Muscle of leg (tissue), 11 donors: ENCODE results near the gene RCOR2. TPM values are rescaled to one million over a fixed set of nuclear protein-coding genes. Genes with fewer than 3 reads are reported as not detected.

ENCODE experiments used
- DNase-seq: peaks from one replicate; pipeline ENCODE4 v3.0.0; 2013
- H3K27ac ChIP-seq: one replicate; pipeline ENCODE4 v1.5.1; 2013; ENCODE audit warnings: mild to moderate bottlenecking, low read length, control low read depth
- H3K27me3 ChIP-seq: one replicate; pipeline ENCODE4 v1.6.1; 2013; ENCODE audit warnings: low read length; ENCODE audit not compliant: control insufficient read depth, insufficient read depth
- H3K36me3 ChIP-seq: one replicate; pipeline ENCODE4 v1.6.1; 2013; ENCODE audit warnings: low read length; ENCODE audit not compliant: control insufficient read depth, insufficient read depth
- H3K4me1 ChIP-seq: one replicate; pipeline ENCODE4 v1.6.1; 2013; ENCODE audit warnings: low read length; ENCODE audit not compliant: control insufficient read depth, insufficient read depth
- H3K4me3 ChIP-seq: one replicate; pipeline ENCODE4 v1.5.1; 2013; ENCODE audit warnings: low read length, control low read depth
- H3K9me3 ChIP-seq: replicated peaks from 2 replicates; pipeline ENCODE4 v1.6.1; 2013; ENCODE audit warnings: low read depth, low read length; ENCODE audit not compliant: control insufficient read depth
- WGBS: methylation state at CpG from one replicate; pipeline ENCODE4 v1.1.5; 2013; ENCODE audit warnings: missing lambda C conversion rate; ENCODE audit not compliant: insufficient coverage; 5-methylcytosine and 5-hydroxymethylcytosine counted together
- polyA plus RNA-seq, 8 donors: library from polyadenylated mRNA; unstranded; fragments of 120-200 nt; gene quantifications; one replicate each; pipeline versions ENCODE4 v1.2.1 to v1.2.3, GENCODE V29; 2013; ENCODE audit warnings: inconsistent platforms in 1 of 8, low replicate concordance in 1 of 8; ENCODE audit not compliant: insufficient read length in 8 of 8, insufficient read depth in 1 of 8
- total RNA-seq: library from RNA; stranded (reverse); fragments of 120-200 nt; gene quantifications from one replicate; pipeline ENCODE4 v1.2.4, GENCODE V29; 2013

The RCOR2 gene
- total and polyA plus RNA-seq, 9 donors: 11.0 to 16.8 (median 14.5) TPM

DNA sequence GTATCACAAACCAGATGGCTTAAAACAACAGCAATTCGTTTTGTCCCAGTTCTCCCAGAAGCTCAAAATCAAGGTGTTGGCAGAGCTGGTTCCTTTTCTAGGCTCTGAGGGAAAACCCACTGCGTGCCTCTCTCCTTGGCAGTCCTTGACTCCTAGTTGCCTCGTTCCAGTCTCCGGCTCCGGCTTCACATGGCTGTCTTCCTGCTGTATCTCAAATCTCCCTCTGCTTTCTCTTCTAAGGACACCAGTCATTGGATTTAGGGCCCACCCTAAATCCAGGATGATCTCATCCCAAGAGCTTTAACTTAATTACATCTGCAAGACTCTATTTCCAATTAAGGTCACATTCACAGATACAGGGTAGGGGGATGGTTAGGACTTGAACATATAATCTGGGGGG, 12.7 kb upstream of the RCOR2 start:
- Histone ChIP-seq H3K9me3 (no peaks in the 10 kb centered on the region), H3K4me3 (no peak overlapping the region), H3K4me1 (no peaks in the 10 kb centered on the region), H3K27ac (no peak overlapping the region), H3K27me3 (no peaks in the 10 kb centered on the region), H3K36me3 (no peaks in the 10 kb centered on the region)
- DNase-seq: no peak
- WGBS: 63% methylated on average over 5 of the region's 5 CpGs

DNA sequence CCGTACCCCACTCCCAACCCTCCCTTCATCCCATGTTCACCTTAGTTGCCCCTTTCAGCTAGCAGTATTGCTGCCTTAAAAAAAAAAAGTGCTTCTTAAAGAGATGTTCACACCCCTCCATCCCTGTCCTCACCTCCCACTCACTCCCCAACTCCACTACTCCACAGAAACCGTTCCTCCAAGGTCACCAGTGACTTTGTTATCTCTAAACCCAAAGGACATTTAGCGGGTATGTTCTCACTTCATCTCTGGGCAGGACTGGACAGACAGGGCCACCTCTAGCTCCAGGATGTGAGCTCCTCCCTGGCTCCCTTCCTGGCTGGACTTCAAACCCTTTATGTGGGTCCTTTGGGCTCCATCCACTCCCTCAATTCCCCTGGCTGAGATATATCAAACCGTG, 6.4 kb upstream of the RCOR2 start:
- no peaks in the 10 kb centered on the region for H3K36me3 ChIP-seq
- no peak for DNase-seq
- no peaks in the 10 kb centered on the region for H3K9me3 ChIP-seq
- peaks cover 29% of the 10 kb centered on the region for H3K4me1 ChIP-seq
- WGBS: 56% methylated on average over 4 of the region's 4 CpGs
- H3K4me3 ChIP-seq: no peak overlapping the region
- H3K27ac ChIP-seq: no peak overlapping the region
- no peaks in the 10 kb centered on the region for H3K27me3 ChIP-seq

- WGBS: 53% methylated on average over 2 of the region's 2 CpGs
- Histone ChIP-seq H3K27ac (no peak overlapping the region), H3K9me3 (no peaks in the 10 kb centered on the region), H3K27me3 (no peaks in the 10 kb centered on the region), H3K4me1 (peaks cover 35% of the 10 kb centered on the region), H3K36me3 (no peaks in the 10 kb centered on the region), H3K4me3 (no peak overlapping the region)
- no peak for DNase-seq
Measured at GRCh38 chr11:63922673-63923192, 5.8 kb upstream of the RCOR2 start.

GRCh38 chr11:63920939-63921417, 4.0 kb upstream of the RCOR2 start:
- H3K4me3 ChIP-seq: no peak overlapping the region
- no peaks in the 10 kb centered on the region for H3K27me3 ChIP-seq
- WGBS: 15% methylated on average over 13 of the region's 14 CpGs
- no peaks in the 10 kb centered on the region for H3K9me3 ChIP-seq
- H3K27ac ChIP-seq: no peak overlapping the region
- no peaks in the 10 kb centered on the region for H3K36me3 ChIP-seq
- peaks cover 49% of the 10 kb centered on the region for H3K4me1 ChIP-seq
- DNase-seq: peak; percentile 58

- 9% methylated on average over 8 of the region's 22 CpGs for WGBS
- Histone ChIP-seq H3K36me3 (no peaks in the 10 kb centered on the region), H3K27me3 (no peaks in the 10 kb centered on the region), H3K4me1 (peaks cover 54% of the 10 kb centered on the region), H3K9me3 (no peaks in the 10 kb centered on the region), H3K27ac (peak overlapping the region; percentile 87), H3K4me3 (peak overlapping the region; percentile 13)
- DNase-seq: peak; percentile 86
Measured at GRCh38 chr11:63920126-63920938, 3.4 kb upstream of the RCOR2 start.

GRCh38 chr11:63919267-63920125, 2.5 kb upstream of the RCOR2 start:
- WGBS: 4% methylated on average over 33 of the region's 41 CpGs
- Histone ChIP-seq H3K4me3 (peak overlapping the region; percentile 13), H3K36me3 (peaks cover 4% of the 10 kb centered on the region), H3K9me3 (no peaks in the 10 kb centered on the region), H3K27ac (peak overlapping the region; percentile 87), H3K4me1 (peaks cover 62% of the 10 kb centered on the region), H3K27me3 (no peaks in the 10 kb centered on the region)
- peak; percentile 86 for DNase-seq

DNA sequence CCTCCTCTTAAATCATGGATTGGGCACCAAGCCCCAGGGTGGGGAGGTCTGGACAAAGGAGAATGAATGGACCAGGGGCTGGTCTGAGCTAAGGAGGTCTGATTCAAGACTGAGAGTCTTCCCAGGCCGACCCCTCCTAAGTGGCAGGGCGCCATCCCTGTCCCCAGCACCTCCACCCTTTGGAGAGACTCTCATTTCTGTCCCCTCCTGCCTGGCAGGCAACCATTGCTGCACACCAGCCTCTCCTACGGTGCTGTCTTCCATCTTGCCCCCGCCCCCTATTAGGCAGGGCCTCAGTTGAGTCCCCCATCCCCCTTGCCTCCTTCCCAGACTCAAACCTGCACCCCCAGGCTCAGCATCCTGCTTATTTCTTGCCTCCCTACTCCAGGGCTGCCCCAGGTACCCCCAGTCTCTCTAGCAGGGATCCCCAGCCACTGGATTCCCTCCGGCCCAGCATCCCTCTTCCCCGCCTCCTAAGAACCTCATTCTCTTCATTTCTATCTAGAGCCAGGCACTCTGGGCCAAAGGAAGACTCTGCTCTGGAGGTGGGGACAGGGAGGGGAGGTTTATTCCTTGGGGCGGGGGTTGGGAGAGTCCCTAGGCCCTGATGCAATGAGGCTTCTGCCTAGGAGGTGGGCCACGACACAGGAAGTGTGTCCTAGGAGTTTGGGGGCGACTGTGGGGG, 1.7 kb upstream of the RCOR2 start:
- peak overlapping the region; percentile 13 for H3K4me3 ChIP-seq
- H3K9me3 ChIP-seq: no peaks in the 10 kb centered on the region
- 19% methylated on average over 6 of the region's 9 CpGs for WGBS
- peak; percentile 94 for DNase-seq
- H3K36me3 ChIP-seq: peaks cover 11% of the 10 kb centered on the region
- peak overlapping the region; percentile 87 for H3K27ac ChIP-seq
- H3K4me1 ChIP-seq: peaks cover 64% of the 10 kb centered on the region
- no peaks in the 10 kb centered on the region for H3K27me3 ChIP-seq

DNA sequence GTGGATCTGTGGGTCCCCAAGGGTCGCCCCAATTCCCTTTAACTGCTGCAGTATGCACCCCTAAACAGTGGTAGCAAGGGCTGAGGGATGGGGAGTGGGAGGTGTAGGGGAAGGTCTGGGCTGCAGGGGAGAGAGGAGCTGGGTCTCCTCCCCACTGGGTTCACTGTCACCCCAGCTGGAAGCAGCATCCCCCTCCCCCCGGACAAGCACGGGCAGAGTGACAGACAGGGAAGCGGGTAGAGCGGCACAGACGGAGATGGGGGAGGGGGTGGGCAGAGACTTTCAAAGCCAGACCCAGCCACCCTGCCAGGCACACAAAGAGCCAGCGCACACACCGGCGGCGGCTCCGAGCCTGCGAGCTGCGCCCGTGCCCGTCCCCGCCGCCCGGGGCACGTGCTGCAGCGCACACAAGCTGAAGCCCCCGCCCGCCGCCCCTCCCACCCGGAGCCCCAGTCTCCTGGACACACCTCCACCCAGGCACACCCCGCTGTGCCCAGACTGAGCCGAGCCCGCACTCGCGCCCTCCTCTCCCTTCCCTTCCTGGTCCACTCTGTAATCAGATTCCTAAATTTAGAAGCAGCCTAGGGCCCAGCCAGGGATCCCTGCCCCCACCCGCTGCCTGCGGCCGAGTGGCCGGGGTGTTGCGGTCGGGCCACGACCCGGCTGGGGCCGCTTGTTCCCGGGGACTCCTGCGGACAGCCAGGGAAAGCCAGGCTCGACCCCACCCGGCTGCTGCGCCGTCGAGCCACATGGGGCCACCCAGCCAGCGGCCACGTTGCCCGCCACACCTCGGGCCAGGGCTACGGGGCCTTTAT, 935 bp upstream of the RCOR2 start:
- peaks cover 64% of the 10 kb centered on the region for H3K4me1 ChIP-seq
- peak; percentile 87 for DNase-seq
- peak overlapping the region; percentile 87 for H3K27ac ChIP-seq
- WGBS: under 1% methylated on average over 44 of the region's 50 CpGs
- H3K4me3 ChIP-seq: peak overlapping the region; percentile 51
- peaks cover 13% of the 10 kb centered on the region for H3K36me3 ChIP-seq
- no peaks in the 10 kb centered on the region for H3K27me3 ChIP-seq
- no peaks in the 10 kb centered on the region for H3K9me3 ChIP-seq
